GM23338 (cell line): ENCODE data around the gene CDK4. TPM values are rescaled to one million over a fixed set of nuclear protein-coding genes. Genes with fewer than 3 reads are reported as not detected.

Source experiments
- ATAC-seq: fragments of 200-7000 bp; cut with Tn5 transposase; 3 replicates; pipeline ENCODE4 v1.9.1; 2020
- DNase-seq: peaks from one replicate; pipeline ENCODE4 v3.0.0-alpha.2; 2015; ENCODE audit warnings: low spot score
- H2AFZ ChIP-seq: fragments of 200-600 bp; sonication (generic); 2 replicates; pipeline ENCODE4 v1.8.0; 2016; ENCODE audit warnings: antibody characterized with exemption, mild to moderate bottlenecking, moderate library complexity
- H3F3A ChIP-seq: fragments of 200-600 bp; sonication (generic); replicated peaks from 2 replicates; pipeline ENCODE4 v1.8.0; 2017; ENCODE audit warnings: antibody characterized with exemption, mixed run types, low read depth
- H3K27ac ChIP-seq: fragments of 200-600 bp; sonication (generic); 2 replicates; pipeline ENCODE4 v1.6.1; 2016; ENCODE audit warnings: low read depth
- H3K27me3 ChIP-seq: fragments of 200-600 bp; sonication (generic); 2 replicates; pipeline ENCODE4 v1.8.0; 2016; ENCODE audit warnings: mild to moderate bottlenecking, mixed run types, moderate library complexity; ENCODE audit not compliant: insufficient read depth
- H3K36me3 ChIP-seq: fragments of 200-600 bp; sonication (generic); 2 replicates; pipeline ENCODE4 v1.8.0; 2016; ENCODE audit warnings: mild to moderate bottlenecking; ENCODE audit not compliant: insufficient read depth
- H3K4me1 ChIP-seq: fragments of 200-600 bp; sonication (generic); 2 replicates; pipeline ENCODE4 v1.8.0; 2016; ENCODE audit warnings: mild to moderate bottlenecking, moderate library complexity; ENCODE audit not compliant: insufficient read depth
- H3K4me2 ChIP-seq: fragments of 200-600 bp; sonication (generic); 2 replicates; pipeline ENCODE4 v1.7.1; 2017; ENCODE audit warnings: mixed run types
- H3K4me3 ChIP-seq: fragments of 200-600 bp; sonication (generic); 2 replicates; pipeline ENCODE4 v1.6.1; 2016; ENCODE audit warnings: mixed run types
- H3K79me2 ChIP-seq: fragments of 200-600 bp; sonication (generic); replicated peaks from 2 replicates; pipeline ENCODE4 v1.8.0; 2017; ENCODE audit warnings: mild to moderate bottlenecking; ENCODE audit not compliant: insufficient read depth
- H3K9me2 ChIP-seq: fragments of 200-600 bp; sonication (generic); 2 replicates; pipeline ENCODE4 v1.8.0; 2017; ENCODE audit not compliant: insufficient read depth
- H4K20me1 ChIP-seq: fragments of 200-600 bp; sonication (generic); replicated peaks from 2 replicates; pipeline ENCODE4 v1.8.0; 2017; ENCODE audit warnings: mild to moderate bottlenecking; ENCODE audit not compliant: insufficient read depth
- H3K27ac Mint-ChIP-seq: 2 replicates; pipeline ENCODE4 v1.8.0; 2020; ENCODE audit warnings: inconsistent platforms, mild to moderate bottlenecking, moderate library complexity, mixed read lengths
- H3K27me3 Mint-ChIP-seq: 3 replicates; pipeline ENCODE4 v1.8.0; 2022; ENCODE audit warnings: low read depth, mild to moderate bottlenecking, moderate library complexity, mixed read lengths, inconsistent platforms; ENCODE audit not compliant: insufficient read depth, poor library complexity
- H3K36me3 Mint-ChIP-seq: 3 replicates; pipeline ENCODE4 v1.8.0; 2021; ENCODE audit warnings: low read depth, mild to moderate bottlenecking, inconsistent platforms, moderate library complexity, mixed read lengths
- H3K4me1 Mint-ChIP-seq: 3 replicates; pipeline ENCODE4 v1.8.0; 2020; ENCODE audit warnings: mild to moderate bottlenecking, inconsistent platforms, mixed read lengths
- H3K4me3 Mint-ChIP-seq: 3 replicates; pipeline ENCODE4 v1.8.0; 2021; ENCODE audit warnings: moderate library complexity, mild to moderate bottlenecking, inconsistent platforms, mixed read lengths
- H3K9me3 Mint-ChIP-seq: 3 replicates; pipeline ENCODE4 v1.8.0; 2020; ENCODE audit warnings: moderate library complexity, mild to moderate bottlenecking, inconsistent platforms, mixed read lengths
- CREB1 ChIP-seq: fragments of 250-450 bp; sonication (Bioruptor Pico); IDR thresholded peaks from 2 replicates; pipeline ENCODE4 v1.5.0; 2020; ENCODE audit warnings: low read depth, mild to moderate bottlenecking, moderate library complexity
- ETS1 ChIP-seq: IDR thresholded peaks from 2 replicates; pipeline ENCODE4 v1.6.1; 2016; ENCODE audit warnings: antibody characterized with exemption
- EZH2 ChIP-seq: fragments of 200-600 bp; sonication (generic); IDR thresholded peaks from one replicate; pipeline ENCODE4 v1.8.0; 2017; ENCODE audit warnings: antibody characterized with exemption, mild to moderate bottlenecking, low read depth; ENCODE audit not compliant: unreplicated experiment
- POLR2AphosphoS5 ChIP-seq: IDR thresholded peaks from 2 replicates; pipeline ENCODE4 v1.6.1; 2016; ENCODE audit warnings: antibody characterized with exemption, low read depth
- STAT1 ChIP-seq: IDR thresholded peaks from one replicate; pipeline ENCODE4 v1.6.1; 2016; ENCODE audit warnings: antibody characterized with exemption; ENCODE audit not compliant: unreplicated experiment
- ZNF114 ChIP-seq: fragments of 250-450 bp; sonication (Bioruptor Pico); IDR thresholded peaks from 2 replicates; pipeline ENCODE4 v1.5.0; 2020; ENCODE audit warnings: mild to moderate bottlenecking, moderate library complexity
- ZNF331 ChIP-seq: fragments of 250-450 bp; sonication (Bioruptor Pico); IDR thresholded peaks from 2 replicates; pipeline ENCODE4 v1.5.0; 2020; ENCODE audit warnings: low read depth, mild to moderate bottlenecking, moderate library complexity
- polyA plus RNA-seq: library from polyadenylated mRNA; unstranded; fragments of >200 nt; fragmentation: Nextera tagmentation; extraction: Ambion mirVana; gene quantifications from 2 replicates; pipeline ENCODE4 v1.2.1, GENCODE V29; 2016
- total RNA-seq: library from RNA; depleted of rRNA; stranded (reverse); fragments of >200 nt; shearing (Covaris generic); gene quantifications from 2 replicates; pipeline ENCODE4 v1.2.3, GENCODE V29; 2014
- TF ChIP-seq, protein P1 (sequence below): fragments of 250-450 bp; sonication (Bioruptor Pico); IDR thresholded peaks from 2 replicates; pipeline ENCODE4 v1.5.0; 2020; ENCODE audit warnings: mild to moderate bottlenecking, moderate library complexity

The CDK4 gene
- total and polyA plus RNA-seq, 2 experiments from 2014 or later, result 105 to 198 TPM

DNA sequence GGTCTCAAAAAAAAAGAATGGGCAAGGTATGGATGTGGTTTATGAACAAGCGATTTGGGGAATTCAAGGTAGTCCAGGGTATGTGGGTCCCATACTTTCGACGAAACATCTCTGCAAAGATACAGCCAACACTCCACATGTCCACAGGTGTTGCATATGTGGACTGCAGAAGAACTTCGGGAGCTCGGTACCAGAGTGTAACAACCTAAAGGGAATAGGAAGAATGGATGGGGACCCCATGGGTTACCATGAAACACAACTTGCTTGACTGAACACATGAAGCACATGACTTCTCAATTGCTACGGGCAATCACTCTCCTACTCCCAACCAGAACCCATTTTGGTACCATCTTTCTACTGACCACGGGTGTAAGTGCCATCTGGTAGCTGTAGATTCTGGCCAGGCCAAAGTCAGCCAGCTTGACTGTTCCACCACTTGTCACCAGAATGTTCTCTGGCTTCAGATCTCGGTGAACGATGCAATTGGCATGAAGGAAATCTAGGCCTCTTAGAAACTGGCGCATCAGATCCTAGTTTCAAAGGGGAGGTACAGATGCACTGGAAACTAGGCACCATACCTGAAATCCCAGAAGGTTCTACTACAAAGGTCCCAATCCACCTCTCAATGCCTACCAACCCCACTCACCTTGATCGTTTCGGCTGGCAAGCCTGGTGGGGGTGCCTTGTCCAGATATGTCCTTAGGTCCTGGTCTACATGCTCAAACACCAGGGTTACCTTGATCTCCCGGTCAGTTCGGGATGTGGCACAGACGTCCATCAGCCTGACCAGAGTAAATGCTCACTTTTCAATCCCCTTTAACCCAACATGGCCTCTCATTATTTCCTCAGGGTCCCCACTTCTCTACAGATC lies 1.3 kb downstream of the CDK4 start (continued):
- TF ChIP-seq, protein P1, sequence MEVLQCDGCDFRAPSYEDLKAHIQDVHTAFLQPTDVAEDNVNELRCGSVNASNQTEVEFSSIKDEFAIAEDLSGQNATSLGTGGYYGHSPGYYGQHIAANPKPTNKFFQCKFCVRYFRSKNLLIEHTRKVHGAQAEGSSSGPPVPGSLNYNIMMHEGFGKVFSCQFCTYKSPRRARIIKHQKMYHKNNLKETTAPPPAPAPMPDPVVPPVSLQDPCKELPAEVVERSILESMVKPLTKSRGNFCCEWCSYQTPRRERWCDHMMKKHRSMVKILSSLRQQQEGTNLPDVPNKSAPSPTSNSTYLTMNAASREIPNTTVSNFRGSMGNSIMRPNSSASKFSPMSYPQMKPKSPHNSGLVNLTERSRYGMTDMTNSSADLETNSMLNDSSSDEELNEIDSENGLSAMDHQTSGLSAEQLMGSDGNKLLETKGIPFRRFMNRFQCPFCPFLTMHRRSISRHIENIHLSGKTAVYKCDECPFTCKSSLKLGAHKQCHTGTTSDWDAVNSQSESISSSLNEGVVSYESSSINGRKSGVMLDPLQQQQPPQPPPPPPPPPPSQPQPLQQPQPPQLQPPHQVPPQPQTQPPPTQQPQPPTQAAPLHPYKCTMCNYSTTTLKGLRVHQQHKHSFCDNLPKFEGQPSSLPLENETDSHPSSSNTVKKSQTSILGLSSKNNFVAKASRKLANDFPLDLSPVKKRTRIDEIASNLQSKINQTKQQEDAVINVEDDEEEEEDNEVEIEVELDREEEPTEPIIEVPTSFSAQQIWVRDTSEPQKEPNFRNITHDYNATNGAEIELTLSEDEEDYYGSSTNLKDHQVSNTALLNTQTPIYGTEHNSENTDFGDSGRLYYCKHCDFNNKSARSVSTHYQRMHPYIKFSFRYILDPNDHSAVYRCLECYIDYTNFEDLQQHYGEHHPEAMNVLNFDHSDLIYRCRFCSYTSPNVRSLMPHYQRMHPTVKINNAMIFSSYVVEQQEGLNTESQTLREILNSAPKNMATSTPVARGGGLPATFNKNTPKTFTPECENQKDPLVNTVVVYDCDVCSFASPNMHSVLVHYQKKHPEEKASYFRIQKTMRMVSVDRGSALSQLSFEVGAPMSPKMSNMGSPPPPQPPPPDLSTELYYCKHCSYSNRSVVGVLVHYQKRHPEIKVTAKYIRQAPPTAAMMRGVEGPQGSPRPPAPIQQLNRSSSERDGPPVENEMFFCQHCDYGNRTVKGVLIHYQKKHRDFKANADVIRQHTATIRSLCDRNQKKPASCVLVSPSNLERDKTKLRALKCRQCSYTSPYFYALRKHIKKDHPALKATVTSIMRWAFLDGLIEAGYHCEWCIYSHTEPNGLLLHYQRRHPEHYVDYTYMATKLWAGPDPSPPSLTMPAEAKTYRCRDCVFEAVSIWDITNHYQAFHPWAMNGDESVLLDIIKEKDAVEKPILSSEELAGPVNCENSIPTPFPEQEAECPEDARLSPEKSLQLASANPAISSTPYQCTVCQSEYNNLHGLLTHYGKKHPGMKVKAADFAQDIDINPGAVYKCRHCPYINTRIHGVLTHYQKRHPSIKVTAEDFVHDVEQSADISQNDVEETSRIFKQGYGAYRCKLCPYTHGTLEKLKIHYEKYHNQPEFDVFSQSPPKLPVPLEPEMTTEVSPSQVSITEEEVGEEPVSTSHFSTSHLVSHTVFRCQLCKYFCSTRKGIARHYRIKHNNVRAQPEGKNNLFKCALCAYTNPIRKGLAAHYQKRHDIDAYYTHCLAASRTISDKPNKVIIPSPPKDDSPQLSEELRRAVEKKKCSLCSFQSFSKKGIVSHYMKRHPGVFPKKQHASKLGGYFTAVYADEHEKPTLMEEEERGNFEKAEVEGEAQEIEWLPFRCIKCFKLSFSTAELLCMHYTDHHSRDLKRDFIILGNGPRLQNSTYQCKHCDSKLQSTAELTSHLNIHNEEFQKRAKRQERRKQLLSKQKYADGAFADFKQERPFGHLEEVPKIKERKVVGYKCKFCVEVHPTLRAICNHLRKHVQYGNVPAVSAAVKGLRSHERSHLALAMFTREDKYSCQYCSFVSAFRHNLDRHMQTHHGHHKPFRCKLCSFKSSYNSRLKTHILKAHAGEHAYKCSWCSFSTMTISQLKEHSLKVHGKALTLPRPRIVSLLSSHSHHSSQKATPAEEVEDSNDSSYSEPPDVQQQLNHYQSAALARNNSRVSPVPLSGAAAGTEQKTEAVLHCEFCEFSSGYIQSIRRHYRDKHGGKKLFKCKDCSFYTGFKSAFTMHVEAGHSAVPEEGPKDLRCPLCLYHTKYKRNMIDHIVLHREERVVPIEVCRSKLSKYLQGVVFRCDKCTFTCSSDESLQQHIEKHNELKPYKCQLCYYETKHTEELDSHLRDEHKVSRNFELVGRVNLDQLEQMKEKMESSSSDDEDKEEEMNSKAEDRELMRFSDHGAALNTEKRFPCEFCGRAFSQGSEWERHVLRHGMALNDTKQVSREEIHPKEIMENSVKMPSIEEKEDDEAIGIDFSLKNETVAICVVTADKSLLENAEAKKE (CRISPR knock-in tag), result no peak
- no peak for TF ChIP-seq ZNF114 (CRISPR knock-in tag)
- TF ChIP-seq POLR2AphosphoS5, result no peak
- TF ChIP-seq STAT1, result no peak

DNA sequence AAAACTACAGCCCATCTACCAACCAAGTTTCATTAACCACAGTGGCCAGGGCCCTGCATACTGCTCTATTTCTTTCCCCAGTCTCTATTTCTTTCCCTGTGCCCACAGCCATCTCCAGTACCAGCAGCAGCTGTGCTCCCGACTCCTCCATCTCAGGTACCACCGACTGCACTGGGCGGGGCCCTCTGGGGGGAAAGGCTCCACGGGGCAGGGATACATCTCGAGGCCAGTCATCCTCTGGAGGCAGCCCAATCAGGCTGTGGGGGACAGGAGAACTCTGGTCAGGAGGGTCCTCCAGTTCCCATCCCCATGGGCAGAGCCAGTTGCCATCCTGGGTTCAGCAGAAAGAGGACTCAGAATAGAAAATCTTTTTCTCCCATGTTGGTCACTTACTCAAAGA lies 3.0 kb downstream of the CDK4 start:
- DNase-seq, result no peak
- peaks cover 33% of the 10 kb centered on the region for H3K27me3 Mint-ChIP-seq
- H3K9me2 ChIP-seq, result no peaks in the 10 kb centered on the region
- no peak overlapping the region for H3K4me3 Mint-ChIP-seq
- H3F3A ChIP-seq, result peaks cover 42% of the 10 kb centered on the region
- no peak overlapping the region for H3K4me2 ChIP-seq
- no peak overlapping the region for H3K4me3 ChIP-seq
- peaks cover 19% of the 10 kb centered on the region for H3K36me3 ChIP-seq
- H3K4me1 Mint-ChIP-seq, result peaks cover 31% of the 10 kb centered on the region
- no peak overlapping the region for H3K27ac Mint-ChIP-seq
- no peak overlapping the region for H3K27ac ChIP-seq
- no peak for ATAC-seq
- H2AFZ ChIP-seq, result no peak overlapping the region
- H3K79me2 ChIP-seq, result peaks cover 26% of the 10 kb centered on the region
- H4K20me1 ChIP-seq, result no peaks in the 10 kb centered on the region; the same call in 1 of the 2 replicates
- peaks cover 13% of the 10 kb centered on the region for H3K27me3 ChIP-seq
- peaks cover 62% of the 10 kb centered on the region for H3K36me3 Mint-ChIP-seq
- H3K4me1 ChIP-seq, result peaks cover 23% of the 10 kb centered on the region
- H3K9me3 Mint-ChIP-seq, result no peaks in the 10 kb centered on the region; the same call in 2 of the 3 replicates
- TF ChIP-seq EZH2 (no peak), STAT1 (no peak), ETS1 (no peak), ZNF331 (CRISPR knock-in tag) (no peak), POLR2AphosphoS5 (no peak), CREB1 (CRISPR knock-in tag) (no peak)
